Right atrium auricular region (tissue), 2 donors: ENCODE results near the gene SPDYC. TPM values are rescaled to one million over a fixed set of nuclear protein-coding genes. Genes with fewer than 3 reads are reported as not detected.

ENCODE experiments used
- DNase-seq: peaks from one replicate; pipeline ENCODE4 v3.0.0-alpha.2; 2019; ENCODE audit warnings: low spot score
- H3K27ac ChIP-seq, 2 donors: fragments of 200-600 bp; sonication (generic); 1 replicate in 1 of 2; 2 replicates in 1 of 2; pipeline ENCODE4 v1.5.1; 2016 to 2019
- H3K27me3 ChIP-seq, 2 donors: fragments of 200-600 bp; sonication (generic); one replicate each; pipeline versions ENCODE4 v1.5.1 to v1.6.0; 2017 to 2019
- H3K36me3 ChIP-seq: fragments of 200-600 bp; sonication (generic); one replicate; pipeline ENCODE4 v1.5.1; 2016
- H3K4me1 ChIP-seq, 2 donors: fragments of 200-600 bp; sonication (generic); one replicate each; pipeline versions ENCODE4 v1.5.1 to v1.6.0; 2017 to 2019
- H3K4me3 ChIP-seq, 2 donors: fragments of 200-600 bp; sonication (generic); 1 replicate in 1 of 2; 2 replicates in 1 of 2; pipeline ENCODE4 v1.5.1; 2017 to 2019; ENCODE audit warnings: mild to moderate bottlenecking in 1 of 2, moderate library complexity in 1 of 2
- H3K9me3 ChIP-seq, 2 donors: fragments of 200-600 bp; sonication (generic); one replicate each; pipeline ENCODE4 v1.5.1; 2019
- total RNA-seq, 2 donors: library from RNA; depleted of rRNA; stranded (reverse); fragments of >200 nt; gene quantifications; one replicate each; pipeline ENCODE4 v1.1.0, GENCODE V29; 2016
- TF ChIP-seq, protein P1 (sequence below), 2 donors: fragments of 200-600 bp; sonication (generic); IDR thresholded peaks; one replicate each; pipeline ENCODE4 v1.5.1; 2019; ENCODE audit warnings: antibody characterized with exemption in 2 of 2

Gene SPDYC
- total RNA-seq, 2 donors from 2014 or later = not detected

DNA sequence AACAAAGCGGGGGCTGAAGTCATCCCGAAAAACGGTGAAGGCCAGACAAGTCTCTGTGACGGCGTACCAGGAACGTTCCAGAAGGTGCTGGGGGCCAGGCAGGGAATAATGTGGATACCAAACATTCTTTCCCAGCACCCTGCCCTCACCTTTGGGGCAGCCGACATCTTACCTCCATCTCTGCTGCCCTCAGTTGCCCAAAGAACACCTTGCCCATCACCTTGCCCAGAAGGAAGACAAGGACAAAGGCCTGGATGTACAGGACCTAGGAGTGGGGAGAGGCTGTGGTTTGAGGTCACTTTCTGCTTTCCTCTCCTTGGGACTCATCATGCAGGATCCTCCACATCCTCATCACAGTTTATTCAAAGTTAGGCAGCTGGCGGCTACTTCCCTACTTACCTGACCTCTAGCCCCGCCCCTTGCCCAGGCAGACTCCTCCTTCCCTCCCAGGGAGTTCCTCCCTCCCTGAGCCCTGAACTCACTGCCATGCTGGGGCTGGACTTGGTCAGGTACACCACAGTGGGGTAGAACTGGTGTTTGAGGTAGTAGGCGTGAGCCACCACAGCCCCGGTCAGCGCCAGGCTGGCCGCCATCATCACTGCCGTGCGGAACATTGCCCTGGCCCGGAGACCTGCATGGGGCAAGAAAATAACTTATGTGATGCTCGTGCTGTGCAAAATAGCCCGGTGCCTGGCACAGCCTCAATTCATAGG is 36.9 kb upstream of the SPDYC start:
- Histone ChIP-seq H3K27ac (peak overlapping the region; percentile 97), H3K4me1 (peaks cover 0 to 35% of the 10 kb centered on the region in 2 donors), H3K27me3 (no peaks in the 10 kb centered on the region), H3K36me3 (peaks cover 47% of the 10 kb centered on the region), H3K4me3 (peak overlapping the region; percentile 99 to 100), H3K9me3 (no peaks in the 10 kb centered on the region)
- DNase-seq = no peak
- TF ChIP-seq, protein P1, sequence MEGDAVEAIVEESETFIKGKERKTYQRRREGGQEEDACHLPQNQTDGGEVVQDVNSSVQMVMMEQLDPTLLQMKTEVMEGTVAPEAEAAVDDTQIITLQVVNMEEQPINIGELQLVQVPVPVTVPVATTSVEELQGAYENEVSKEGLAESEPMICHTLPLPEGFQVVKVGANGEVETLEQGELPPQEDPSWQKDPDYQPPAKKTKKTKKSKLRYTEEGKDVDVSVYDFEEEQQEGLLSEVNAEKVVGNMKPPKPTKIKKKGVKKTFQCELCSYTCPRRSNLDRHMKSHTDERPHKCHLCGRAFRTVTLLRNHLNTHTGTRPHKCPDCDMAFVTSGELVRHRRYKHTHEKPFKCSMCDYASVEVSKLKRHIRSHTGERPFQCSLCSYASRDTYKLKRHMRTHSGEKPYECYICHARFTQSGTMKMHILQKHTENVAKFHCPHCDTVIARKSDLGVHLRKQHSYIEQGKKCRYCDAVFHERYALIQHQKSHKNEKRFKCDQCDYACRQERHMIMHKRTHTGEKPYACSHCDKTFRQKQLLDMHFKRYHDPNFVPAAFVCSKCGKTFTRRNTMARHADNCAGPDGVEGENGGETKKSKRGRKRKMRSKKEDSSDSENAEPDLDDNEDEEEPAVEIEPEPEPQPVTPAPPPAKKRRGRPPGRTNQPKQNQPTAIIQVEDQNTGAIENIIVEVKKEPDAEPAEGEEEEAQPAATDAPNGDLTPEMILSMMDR (IDR thresholded peaks at IDR 0.05) = no peak

DNA sequence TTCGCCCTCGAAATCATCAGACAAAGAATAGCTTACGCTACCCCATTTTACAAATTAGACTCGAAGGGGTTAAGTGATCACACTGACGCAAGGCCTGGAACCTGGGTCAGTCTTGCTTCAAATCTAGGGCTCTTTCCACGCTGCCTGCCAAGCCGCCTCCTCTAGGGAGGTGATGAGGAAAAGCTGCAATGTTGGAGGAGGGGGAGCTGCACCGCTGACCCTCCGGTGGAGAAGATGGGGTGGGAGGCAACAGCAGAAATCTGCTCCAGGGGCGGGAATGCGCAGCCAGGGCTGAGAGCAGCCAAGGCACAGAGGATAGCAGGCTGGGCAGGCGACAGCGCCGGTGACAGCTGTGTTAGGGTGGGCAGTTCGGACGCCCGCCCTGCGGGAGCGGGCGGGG is 36.3 kb upstream of the SPDYC start:
- Histone ChIP-seq H3K27ac (peak overlapping the region; percentile 97), H3K27me3 (no peaks in the 10 kb centered on the region), H3K36me3 (peaks cover 42% of the 10 kb centered on the region), H3K4me3 (peak overlapping the region; percentile 99 to 100), H3K9me3 (no peaks in the 10 kb centered on the region), H3K4me1 (peaks cover 0 to 35% of the 10 kb centered on the region in 2 donors)
- TF ChIP-seq, protein P1 (IDR thresholded peaks at IDR 0.05) = no peak
- no peak for DNase-seq

DNA sequence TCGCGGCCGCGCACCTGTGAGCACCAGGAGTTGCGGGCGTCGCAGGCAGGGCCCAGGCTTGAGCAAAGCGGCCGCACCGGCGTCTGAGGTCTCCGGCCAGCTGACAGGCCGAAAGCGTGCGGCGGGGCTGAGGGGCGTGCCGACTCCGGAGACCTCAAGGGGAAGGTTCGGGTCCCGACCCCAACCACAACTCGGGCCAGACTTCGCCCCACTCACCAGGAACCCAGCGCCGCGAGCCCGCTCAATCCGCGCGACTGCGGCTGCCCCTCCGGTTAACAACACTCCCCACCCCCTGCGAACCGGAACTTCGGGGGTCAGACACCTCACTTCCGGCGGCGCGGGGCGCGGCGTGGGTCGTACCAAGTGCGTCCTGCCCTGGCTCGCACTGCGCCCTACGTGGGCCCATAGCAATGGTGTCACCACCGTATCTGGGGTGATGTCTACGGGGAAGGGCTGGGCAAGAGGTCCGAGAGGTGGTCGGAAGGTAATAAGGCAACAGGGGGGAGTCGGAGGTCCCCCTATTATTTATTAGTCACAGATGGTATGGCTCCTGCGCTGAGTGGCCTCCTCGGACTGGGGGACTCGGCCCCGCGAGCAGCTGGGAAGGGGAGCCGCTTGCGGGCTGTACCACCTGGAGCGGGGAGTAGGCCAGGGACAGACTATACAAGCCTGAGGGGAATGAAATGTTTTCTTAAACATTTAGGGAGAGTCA is 35.6 kb upstream of the SPDYC start, which contains the start of gene SYVN1:
Gene SYVN1 (minus strand): TSS at position 280 of the 712 bp plus-strand sequence. CDS start 918 bp downstream, outside the sequence.
- H3K4me1 ChIP-seq = peaks cover 0 to 35% of the 10 kb centered on the region in 2 donors
- DNase-seq = peak; percentile 94
- peaks cover 35% of the 10 kb centered on the region for H3K36me3 ChIP-seq
- no peaks in the 10 kb centered on the region for H3K27me3 ChIP-seq
- peak within 1 kb of the TSS; percentile 97 for H3K27ac ChIP-seq
- H3K9me3 ChIP-seq = no peaks in the 10 kb centered on the region
- TF ChIP-seq, protein P1 (IDR thresholded peaks at IDR 0.05) = no peak
- H3K4me3 ChIP-seq = peak within 1 kb of the TSS; percentile 99 to 100

DNA sequence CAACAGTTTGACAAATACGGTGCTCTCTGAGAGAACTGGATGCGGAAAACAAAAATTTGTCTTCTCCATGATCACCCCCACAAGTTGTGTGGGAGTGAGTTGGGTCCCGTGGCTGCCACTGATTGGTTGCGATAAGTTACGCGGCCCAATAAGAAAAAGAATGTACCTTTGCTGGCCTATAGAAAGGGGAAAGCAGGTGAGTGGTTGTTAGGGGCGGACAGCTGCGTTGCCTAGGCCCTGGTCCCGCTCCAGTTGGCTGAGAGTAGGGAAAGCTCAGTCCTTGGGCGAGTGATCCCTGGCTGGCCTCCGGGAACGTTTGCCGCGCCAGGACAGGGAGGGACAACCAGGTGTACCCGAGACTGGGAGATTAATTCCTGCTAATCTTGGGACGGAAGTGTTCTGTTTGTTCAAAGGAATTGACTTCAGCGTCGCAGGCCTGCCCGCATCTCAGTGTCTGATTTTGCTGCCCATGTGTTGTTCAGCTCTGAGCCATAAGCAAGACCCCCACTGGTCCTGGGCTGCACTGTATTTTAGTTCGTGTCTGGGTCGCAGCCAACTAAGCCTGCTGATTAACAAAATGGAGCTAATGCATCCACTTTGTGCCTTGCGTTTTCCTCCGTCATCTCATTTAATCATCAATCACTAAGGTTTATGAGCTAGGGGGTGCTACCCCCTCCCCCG is 34.9 kb upstream of the SPDYC start:
- Histone ChIP-seq H3K9me3 (no peaks in the 10 kb centered on the region), H3K27me3 (no peaks in the 10 kb centered on the region), H3K4me1 (peaks cover 0 to 35% of the 10 kb centered on the region in 2 donors), H3K36me3 (peaks cover 28% of the 10 kb centered on the region), H3K4me3 (peak overlapping the region; percentile 99 to 100), H3K27ac (peak overlapping the region; percentile 97)
- DNase-seq = peak; percentile 94
- TF ChIP-seq, protein P1 (IDR thresholded peaks at IDR 0.05) = no peak

DNA sequence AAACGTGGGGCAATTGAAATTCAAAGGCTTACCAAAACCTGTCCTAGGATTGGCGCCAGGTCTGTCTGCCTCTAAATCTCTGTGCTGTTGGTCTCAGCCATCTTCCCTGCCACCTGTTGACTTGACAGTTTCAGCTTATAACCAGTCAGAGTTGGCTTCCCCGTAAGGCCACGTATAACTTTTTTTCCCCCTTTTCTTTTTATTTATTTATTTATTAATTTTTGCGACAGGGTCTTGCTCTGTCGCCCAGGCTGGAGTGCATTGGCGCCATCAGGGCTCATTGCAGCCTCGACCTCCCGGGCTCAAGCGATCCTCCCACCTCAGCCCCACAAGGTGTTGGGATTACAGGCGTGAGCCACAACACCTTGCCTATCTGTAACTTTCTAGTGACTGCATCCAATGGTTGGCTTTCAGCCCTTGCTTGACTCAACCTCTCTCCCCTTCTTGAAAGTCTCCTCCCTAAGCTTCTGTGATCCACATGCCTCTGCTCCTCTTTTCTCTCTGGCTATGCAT is 34.3 kb upstream of the SPDYC start:
- peak overlapping the region; percentile 97 for H3K27ac ChIP-seq
- no peak for DNase-seq
- TF ChIP-seq, protein P1 (IDR thresholded peaks at IDR 0.05) = no peak
- H3K36me3 ChIP-seq = peaks cover 22% of the 10 kb centered on the region
- H3K9me3 ChIP-seq = no peaks in the 10 kb centered on the region
- no peaks in the 10 kb centered on the region for H3K27me3 ChIP-seq
- peak overlapping the region; percentile 99 to 100 for H3K4me3 ChIP-seq
- peaks cover 0 to 35% of the 10 kb centered on the region in 2 donors for H3K4me1 ChIP-seq
